Activated CD4-positive, alpha-beta T cell treated with anti-CD3 and anti-CD28 coated beads, Interleukin-2, amount 50 U/mL, for 24 hours (primary cell): ENCODE data around the gene TEX52.

Experiments used
- DNase-seq, 2 donors: peaks; one replicate each; pipeline ENCODE4 v3.0.0-alpha.2; 2020; ENCODE audit warnings: low read depth in 1 of 2, low spot score in 1 of 2

TEX52 gene

GRCh38 chr12:2800046-2800570, 56.7 kb downstream of the TEX52 start:
- DNase-seq, result no peak
